ENCODE data around the gene OR2L8. TPM values are rescaled to one million over a fixed set of nuclear protein-coding genes. Genes with fewer than 3 reads are reported as not detected.

The OR2L8 gene
- total RNA-seq, 1 experiment from 2014 or later = not detected

- no peak for DNase-seq (ENCODE audit: low read depth)
These were observed 18.0 kb downstream of the OR2L8 start for GRCh38 chr1:247966532-247967204.

DNA sequence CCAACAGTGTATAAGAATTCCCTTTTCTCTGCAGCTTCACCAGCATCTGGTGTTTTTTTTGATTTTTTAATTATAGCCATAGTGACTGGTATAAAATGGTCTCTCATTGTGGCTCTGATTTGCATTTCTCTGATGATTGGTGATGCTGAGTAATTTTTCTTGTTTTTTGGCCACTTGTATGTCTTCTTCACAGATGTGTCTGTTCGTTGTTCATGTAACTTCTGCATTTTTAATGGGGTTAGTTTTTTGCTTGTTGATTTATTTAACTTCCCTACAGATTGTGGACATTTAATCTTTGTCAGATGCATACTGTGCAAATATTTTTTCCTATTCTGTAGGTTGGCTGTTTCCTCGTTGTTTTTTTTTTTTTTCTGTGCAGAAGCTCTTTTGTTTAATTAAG is 44.3 kb downstream of the OR2L8 start:
- DNase-seq (ENCODE audit: low read depth) = no peak

DNA sequence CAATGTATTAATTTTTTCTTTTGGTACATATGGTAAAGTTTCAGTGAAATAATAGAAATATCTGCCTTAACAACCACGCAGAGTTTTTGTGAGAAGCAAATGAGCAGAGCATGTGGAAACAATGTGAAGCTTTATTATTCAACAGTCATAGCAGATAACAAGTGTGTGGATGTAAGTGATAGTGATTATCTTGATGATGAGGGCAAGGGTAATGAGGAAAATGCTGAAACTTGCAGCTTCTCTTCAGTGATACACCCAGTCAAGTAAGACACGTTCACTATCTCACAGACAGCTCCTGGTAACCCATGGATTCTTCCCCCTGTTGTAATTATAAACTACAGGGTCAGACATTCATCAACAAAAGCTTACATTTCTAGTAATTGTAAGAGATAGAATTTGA is 50.2 kb downstream of the OR2L8 start:
- no peak for DNase-seq (ENCODE audit: low read depth)

Other genes with a start within 250 kb of the OR2L8 start
- not detected in 2 replicates for gene OR6F1, start 232.2 kb upstream of the OR2L8 start, total RNA-seq (2014; rRNA removed; shearing (Covaris generic))
- gene OR14K1, start 210.2 kb upstream of the OR2L8 start, total RNA-seq (2014; rRNA removed; shearing (Covaris generic)) = not detected in 2 replicates
- not detected in 2 replicates for gene OR14A2, start 200.7 kb upstream of the OR2L8 start, total RNA-seq (2014; rRNA removed; shearing (Covaris generic))
- not detected in 2 replicates for gene OR1C1, start 188.3 kb upstream of the OR2L8 start, total RNA-seq (2014; rRNA removed; shearing (Covaris generic))
- gene OR14A16, start 124.7 kb upstream of the OR2L8 start, total RNA-seq (2014; rRNA removed; shearing (Covaris generic)) = not detected in 2 replicates
- not detected in 2 replicates for gene OR11L1, start 107.0 kb upstream of the OR2L8 start, total RNA-seq (2014; rRNA removed; shearing (Covaris generic))
- gene TRIM58, start 91.7 kb upstream of the OR2L8 start, total RNA-seq (2014; rRNA removed; shearing (Covaris generic)) = 2.2 and 2.9 TPM in 2 replicates
- gene OR2W3, start 53.3 kb upstream of the OR2L8 start, total RNA-seq (2014; rRNA removed; shearing (Covaris generic)) = 0.24 TPM in 1 of 2 replicates, not detected in the other
- 0.29 TPM in 1 of 2 replicates, not detected in the other for gene OR2T8, start 28.6 kb upstream of the OR2L8 start, total RNA-seq (2014; rRNA removed; shearing (Covaris generic))
- not detected in 2 replicates for gene OR2AJ1, start 24.0 kb upstream of the OR2L8 start, total RNA-seq (2014; rRNA removed; shearing (Covaris generic))
- not detected in 2 replicates for gene OR2AK2, start 16.4 kb downstream of the OR2L8 start, total RNA-seq (2014; rRNA removed; shearing (Covaris generic))
- not detected in 2 replicates for gene OR2L5, start 64.8 kb downstream of the OR2L8 start, total RNA-seq (2014; rRNA removed; shearing (Covaris generic))
- not detected in 2 replicates for gene OR2L2, start 81.2 kb downstream of the OR2L8 start, total RNA-seq (2014; rRNA removed; shearing (Covaris generic))
- not detected in 2 replicates for gene OR2L3, start 98.0 kb downstream of the OR2L8 start, total RNA-seq (2014; rRNA removed; shearing (Covaris generic))
- gene OR2L13, start 146.3 kb downstream of the OR2L8 start, total RNA-seq (2014; rRNA removed; shearing (Covaris generic)) = not detected in 2 replicates
- gene OR2M5, start 196.3 kb downstream of the OR2L8 start, total RNA-seq (2014; rRNA removed; shearing (Covaris generic)) = not detected in 2 replicates
- gene OR2M2, start 226.0 kb downstream of the OR2L8 start, total RNA-seq (2014; rRNA removed; shearing (Covaris generic)) = not detected in 2 replicates
- not detected in 2 replicates for gene OR2M3, start 248.4 kb downstream of the OR2L8 start, total RNA-seq (2014; rRNA removed; shearing (Covaris generic))

Data from RPMI7951 (cell line).